ENCODE results near the gene BRD3. TPM values are rescaled to one million over a fixed set of nuclear protein-coding genes. Genes with fewer than 3 reads are reported as not detected.
"Not testable (repeated sequence)": the region's sequence is repeated elsewhere in the genome, so short reads cannot be mapped to it uniquely, and the experiment has no call there.

BRD3 gene
- polyA plus RNA-seq (2011; rRNA removed) (5.1 and 6.6 TPM in 2 replicates), polyA minus RNA-seq (2011; rRNA and poly(A)+ RNA removed) (10.6 and 14.8 TPM in 2 replicates)

DNA sequence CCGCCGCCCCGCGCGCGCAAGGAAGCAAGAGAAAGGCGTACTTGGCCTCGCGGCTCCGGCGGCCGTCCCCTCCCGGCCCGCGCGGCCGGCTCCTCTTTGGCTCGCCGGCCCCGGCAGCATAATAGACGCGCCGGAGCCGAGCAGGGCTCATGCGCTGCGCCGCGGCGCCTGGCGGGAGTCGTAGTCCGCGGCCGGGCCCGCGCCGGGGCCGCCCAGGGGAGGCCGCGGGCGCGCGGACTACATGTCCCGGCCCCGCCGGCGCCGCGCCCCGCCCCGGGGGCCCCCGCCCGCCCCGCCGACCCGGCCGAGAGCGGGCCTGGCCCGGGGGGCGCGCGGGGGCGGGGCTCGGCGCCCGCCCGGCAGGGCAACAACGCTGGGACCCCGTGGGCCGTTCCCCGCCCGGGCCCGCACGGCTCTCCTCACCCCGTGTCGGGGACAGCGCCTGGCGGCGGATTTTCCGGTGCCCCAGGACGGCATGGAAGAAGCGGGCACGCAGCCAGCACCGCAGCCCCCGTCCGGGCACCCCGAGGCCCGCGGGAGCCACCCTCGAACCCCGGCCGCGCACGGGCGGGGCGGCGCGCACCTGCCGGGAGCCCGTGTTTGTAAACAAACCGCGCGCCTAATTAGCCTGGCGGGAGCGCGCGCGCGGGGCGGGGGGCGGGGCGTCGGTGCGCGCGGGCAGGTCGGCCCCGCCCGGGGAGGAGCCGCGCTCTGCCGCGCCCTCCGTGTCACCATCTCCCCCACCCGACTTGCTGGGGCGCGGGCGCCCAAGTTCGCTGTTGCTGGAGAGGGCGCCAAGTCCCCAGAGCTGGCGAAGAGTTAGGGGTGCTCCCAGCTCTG is at the start of gene BRD3:
Gene BRD3 (minus strand): TSS at position 123 of the 840 bp plus-strand sequence. CDS start 14,549 bp downstream, outside the sequence.
- Histone ChIP-seq H3K27me3 (ENCODE audit: control insufficient read depth, insufficient read depth, low read length) (peaks cover 14% of the 10 kb centered on the region), H3K36me3 (ENCODE audit: control insufficient read depth, insufficient read depth, low read length) (no peaks in the 10 kb centered on the region), H3K4me3 (ENCODE audit: low read depth, low read length) (peak within 1 kb of the TSS; percentile 74)
- ChIA-PET POLR2A (no interaction called here), CTCF (no interaction called here)
- DNase-seq (ENCODE audit: low read depth) = peak; percentile 28
- TF ChIP-seq, protein P1, sequence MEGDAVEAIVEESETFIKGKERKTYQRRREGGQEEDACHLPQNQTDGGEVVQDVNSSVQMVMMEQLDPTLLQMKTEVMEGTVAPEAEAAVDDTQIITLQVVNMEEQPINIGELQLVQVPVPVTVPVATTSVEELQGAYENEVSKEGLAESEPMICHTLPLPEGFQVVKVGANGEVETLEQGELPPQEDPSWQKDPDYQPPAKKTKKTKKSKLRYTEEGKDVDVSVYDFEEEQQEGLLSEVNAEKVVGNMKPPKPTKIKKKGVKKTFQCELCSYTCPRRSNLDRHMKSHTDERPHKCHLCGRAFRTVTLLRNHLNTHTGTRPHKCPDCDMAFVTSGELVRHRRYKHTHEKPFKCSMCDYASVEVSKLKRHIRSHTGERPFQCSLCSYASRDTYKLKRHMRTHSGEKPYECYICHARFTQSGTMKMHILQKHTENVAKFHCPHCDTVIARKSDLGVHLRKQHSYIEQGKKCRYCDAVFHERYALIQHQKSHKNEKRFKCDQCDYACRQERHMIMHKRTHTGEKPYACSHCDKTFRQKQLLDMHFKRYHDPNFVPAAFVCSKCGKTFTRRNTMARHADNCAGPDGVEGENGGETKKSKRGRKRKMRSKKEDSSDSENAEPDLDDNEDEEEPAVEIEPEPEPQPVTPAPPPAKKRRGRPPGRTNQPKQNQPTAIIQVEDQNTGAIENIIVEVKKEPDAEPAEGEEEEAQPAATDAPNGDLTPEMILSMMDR (IDR thresholded peaks at IDR 0.05; ENCODE audit: insufficient read depth, low read depth, low read length) = no peak

DNA sequence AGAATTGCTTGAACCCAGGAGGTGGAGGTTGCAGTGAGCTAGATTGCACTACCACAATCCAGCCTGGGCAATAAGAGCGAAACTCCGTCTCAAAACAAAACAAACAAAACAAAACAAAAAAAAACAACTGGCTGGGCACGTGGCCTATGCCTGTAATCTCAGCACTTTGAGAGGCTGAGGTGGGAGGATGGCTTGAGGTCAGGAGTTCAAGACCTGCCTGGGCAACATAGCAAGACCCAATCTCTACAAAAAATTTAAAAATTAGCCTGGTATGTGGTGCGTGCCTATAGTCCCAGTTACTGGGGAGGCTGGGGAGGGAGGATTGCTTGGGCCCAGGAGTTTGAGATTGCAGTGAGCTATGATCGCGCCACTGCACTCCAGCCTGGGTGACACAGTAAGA is 44.7 kb upstream of the BRD3 start:
- TF ChIP-seq, protein P1 (IDR thresholded peaks at IDR 0.05; ENCODE audit: insufficient read depth, low read depth, low read length) = no peak
- H3K36me3 ChIP-seq (ENCODE audit: control insufficient read depth, insufficient read depth, low read length) = no peaks in the 10 kb centered on the region
- ChIA-PET POLR2A (no interaction called here), CTCF (no interaction called here)
- DNase-seq (ENCODE audit: low read depth) = no peak
- H3K27me3 ChIP-seq (ENCODE audit: control insufficient read depth, insufficient read depth, low read length) = no peaks in the 10 kb centered on the region
- H3K4me3 ChIP-seq (ENCODE audit: low read depth, low read length) = no peak overlapping the region

DNA sequence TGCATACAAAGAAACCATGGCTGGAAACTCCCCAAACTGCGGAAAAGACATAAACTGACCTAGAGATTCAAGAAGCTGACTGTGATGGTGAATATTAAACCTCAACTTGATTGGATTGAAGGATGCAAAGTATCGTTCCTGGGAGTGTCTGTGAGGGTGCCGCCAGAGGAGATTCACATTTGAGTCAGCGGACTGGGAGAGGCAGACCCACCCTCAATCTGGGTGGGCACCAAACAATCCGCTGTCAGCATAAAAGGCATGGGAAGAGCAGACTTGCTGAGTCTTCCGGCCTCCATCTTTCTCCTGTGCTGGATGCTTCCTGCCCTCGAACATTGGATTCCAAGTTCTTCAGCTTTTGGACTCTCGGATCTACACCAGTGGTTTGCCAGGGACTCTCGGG is 43.2 kb upstream of the BRD3 start:
- TF ChIP-seq, protein P1 (IDR thresholded peaks at IDR 0.05; ENCODE audit: insufficient read depth, low read depth, low read length) = no peak
- ChIA-PET POLR2A (no interaction called here), CTCF (interaction anchor here (1.5 kb wide), 1 partner anchor 12 kb away, joined by 4 read pairs; no protein-coding TSS in a partner anchor)
- Histone ChIP-seq H3K4me3 (ENCODE audit: low read depth, low read length) (no peak overlapping the region), H3K36me3 (ENCODE audit: control insufficient read depth, insufficient read depth, low read length) (no peaks in the 10 kb centered on the region), H3K27me3 (ENCODE audit: control insufficient read depth, insufficient read depth, low read length) (no peaks in the 10 kb centered on the region)
- no peak for DNase-seq (ENCODE audit: low read depth)

DNA sequence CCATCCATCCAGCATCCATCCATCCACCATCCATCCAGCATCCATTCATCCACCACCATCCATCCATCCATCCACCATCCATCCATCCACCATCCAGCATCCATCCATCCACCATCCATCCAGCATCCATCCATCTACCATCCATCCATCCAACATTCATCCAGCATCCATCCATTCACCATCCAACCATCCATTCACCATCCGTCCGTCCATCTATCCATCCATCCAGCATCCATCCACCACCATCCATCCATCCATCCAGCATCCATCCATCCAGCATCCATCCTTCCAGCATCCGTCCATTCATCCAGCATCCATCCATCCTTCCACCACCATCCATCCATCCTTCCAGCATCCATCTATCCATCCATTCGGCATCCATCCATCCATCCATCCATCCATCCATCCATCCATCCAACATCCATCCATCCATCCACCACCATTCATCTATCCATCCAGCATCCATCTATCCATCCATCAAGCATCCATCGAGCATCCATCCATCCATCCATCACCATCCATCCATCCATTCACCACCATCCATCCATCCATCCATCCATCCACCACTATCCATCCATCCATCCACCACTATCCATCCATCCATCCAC is 35.7 kb upstream of the BRD3 start:
- no peak overlapping the region for H3K4me3 ChIP-seq (ENCODE audit: low read depth, low read length)
- no peaks in the 10 kb centered on the region for H3K36me3 ChIP-seq (ENCODE audit: control insufficient read depth, insufficient read depth, low read length)
- no peaks in the 10 kb centered on the region; the same call in 1 of the 2 replicates for H3K27me3 ChIP-seq (ENCODE audit: control insufficient read depth, insufficient read depth, low read length)
- CTCF ChIA-PET = no interaction called here
- TF ChIP-seq, protein P1 (IDR thresholded peaks at IDR 0.05; ENCODE audit: insufficient read depth, low read depth, low read length) = no peak
- DNase-seq (ENCODE audit: low read depth) = no peak
- POLR2A ChIA-PET = no interaction called here

DNA sequence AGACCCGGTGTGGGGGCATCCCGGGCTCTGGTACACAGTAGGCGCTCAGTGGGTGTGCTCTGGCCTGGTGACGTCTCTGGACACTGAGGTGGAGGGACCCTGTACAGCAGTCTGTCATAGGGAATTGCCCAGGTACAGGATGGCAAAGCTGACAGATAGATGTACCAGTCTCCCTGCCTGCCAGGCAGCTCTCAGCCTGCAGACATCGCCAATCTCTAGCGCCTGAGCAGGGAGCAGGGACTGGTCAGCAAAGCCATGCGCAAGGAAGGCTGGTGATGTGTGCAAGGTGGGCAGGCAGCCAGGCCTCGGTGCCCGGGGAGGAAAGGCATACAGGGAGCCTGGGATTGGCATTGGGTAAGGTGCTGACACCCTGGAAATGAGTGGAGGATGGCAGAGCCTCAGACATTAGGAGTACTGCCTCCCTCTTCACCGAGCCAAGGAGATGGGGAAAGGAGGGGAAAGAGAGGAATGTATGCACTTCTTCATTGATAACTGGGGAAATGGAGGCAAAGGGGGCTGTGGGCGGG is 33.9 kb upstream of the BRD3 start:
- no peak for DNase-seq (ENCODE audit: low read depth)
- ChIA-PET CTCF (interaction anchor here (0.6 to 1.2 kb wide), 2 partner anchors 13 to 100 kb away, joined by 3 to 4 read pairs; no protein-coding TSS in a partner anchor), POLR2A (no interaction called here)
- Histone ChIP-seq H3K4me3 (ENCODE audit: low read depth, low read length) (no peak overlapping the region), H3K27me3 (ENCODE audit: control insufficient read depth, insufficient read depth, low read length) (no peaks in the 10 kb centered on the region; the same call in 1 of the 2 replicates), H3K36me3 (ENCODE audit: control insufficient read depth, insufficient read depth, low read length) (no peaks in the 10 kb centered on the region)
- TF ChIP-seq, protein P1 (IDR thresholded peaks at IDR 0.05; ENCODE audit: insufficient read depth, low read depth, low read length) = no peak

DNA sequence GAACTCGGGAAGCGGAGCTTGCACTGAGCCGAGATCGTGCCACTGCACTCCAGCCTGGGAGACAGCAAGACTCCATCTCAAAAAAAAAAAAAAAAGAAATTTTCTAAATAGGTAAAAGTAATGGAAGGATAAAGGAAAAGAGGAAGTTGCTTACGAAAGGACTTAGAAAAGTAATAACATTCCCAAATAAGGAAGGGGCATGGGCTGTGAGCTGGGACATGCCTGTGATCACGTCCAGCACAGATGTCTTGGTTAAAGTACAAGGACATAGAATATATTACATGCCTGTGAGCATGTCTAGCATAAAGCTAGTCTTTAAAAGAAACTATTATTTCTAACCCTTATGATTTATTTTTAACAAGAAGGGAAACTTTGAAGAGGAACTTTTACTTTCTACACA is 33.3 kb upstream of the BRD3 start:
- H3K27me3 ChIP-seq (ENCODE audit: control insufficient read depth, insufficient read depth, low read length); DNase-seq (ENCODE audit: low read depth): not testable (repeated sequence)
- CTCF ChIA-PET = interaction anchor here (0.6 to 1.2 kb wide), 2 partner anchors 99 to 319 kb away, joined by 4 read pairs; no protein-coding TSS in a partner anchor

More for the DNA sequence above, 33.3 kb upstream of the BRD3 start:
- POLR2A ChIA-PET; H3K36me3 ChIP-seq (ENCODE audit: control insufficient read depth, insufficient read depth, low read length); H3K4me3 ChIP-seq (ENCODE audit: low read depth, low read length): not testable (repeated sequence)

All from BJ (cell line).